Measurements from ENCODE around the gene CDCA7L.
A peak's percentile ranks its signal among the peaks of the same experiment; 100 is the strongest.

Gene CDCA7L, protein sequence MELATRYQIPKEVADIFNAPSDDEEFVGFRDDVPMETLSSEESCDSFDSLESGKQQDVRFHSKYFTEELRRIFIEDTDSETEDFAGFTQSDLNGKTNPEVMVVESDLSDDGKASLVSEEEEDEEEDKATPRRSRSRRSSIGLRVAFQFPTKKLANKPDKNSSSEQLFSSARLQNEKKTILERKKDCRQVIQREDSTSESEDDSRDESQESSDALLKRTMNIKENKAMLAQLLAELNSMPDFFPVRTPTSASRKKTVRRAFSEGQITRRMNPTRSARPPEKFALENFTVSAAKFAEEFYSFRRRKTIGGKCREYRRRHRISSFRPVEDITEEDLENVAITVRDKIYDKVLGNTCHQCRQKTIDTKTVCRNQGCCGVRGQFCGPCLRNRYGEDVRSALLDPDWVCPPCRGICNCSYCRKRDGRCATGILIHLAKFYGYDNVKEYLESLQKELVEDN

GRCh38 chr7:21945454-21946221 is at the start of gene CDCA7L:
CDCA7L (minus strand) TSS chr7:21945899; CDS start chr7:21945804, 95 bp downstream.
- peak within 1 kb of the TSS; percentile 72 for H3K4me3 ChIP-seq (ENCODE audit: low read depth, low read length)
- TF ChIP-seq, protein P1, sequence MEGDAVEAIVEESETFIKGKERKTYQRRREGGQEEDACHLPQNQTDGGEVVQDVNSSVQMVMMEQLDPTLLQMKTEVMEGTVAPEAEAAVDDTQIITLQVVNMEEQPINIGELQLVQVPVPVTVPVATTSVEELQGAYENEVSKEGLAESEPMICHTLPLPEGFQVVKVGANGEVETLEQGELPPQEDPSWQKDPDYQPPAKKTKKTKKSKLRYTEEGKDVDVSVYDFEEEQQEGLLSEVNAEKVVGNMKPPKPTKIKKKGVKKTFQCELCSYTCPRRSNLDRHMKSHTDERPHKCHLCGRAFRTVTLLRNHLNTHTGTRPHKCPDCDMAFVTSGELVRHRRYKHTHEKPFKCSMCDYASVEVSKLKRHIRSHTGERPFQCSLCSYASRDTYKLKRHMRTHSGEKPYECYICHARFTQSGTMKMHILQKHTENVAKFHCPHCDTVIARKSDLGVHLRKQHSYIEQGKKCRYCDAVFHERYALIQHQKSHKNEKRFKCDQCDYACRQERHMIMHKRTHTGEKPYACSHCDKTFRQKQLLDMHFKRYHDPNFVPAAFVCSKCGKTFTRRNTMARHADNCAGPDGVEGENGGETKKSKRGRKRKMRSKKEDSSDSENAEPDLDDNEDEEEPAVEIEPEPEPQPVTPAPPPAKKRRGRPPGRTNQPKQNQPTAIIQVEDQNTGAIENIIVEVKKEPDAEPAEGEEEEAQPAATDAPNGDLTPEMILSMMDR (IDR thresholded peaks at IDR 0.05; ENCODE audit: low read depth, low read length), result no peak

GRCh38 chr7:21986096-21986495 is 40.4 kb upstream of the CDCA7L start:
- no peak overlapping the region for H3K4me3 ChIP-seq (ENCODE audit: low read depth, low read length)
- TF ChIP-seq, protein P1 (IDR thresholded peaks at IDR 0.05; ENCODE audit: low read depth, low read length), result no peak

GRCh38 chr7:21984042-21984441 is 38.3 kb upstream of the CDCA7L start:
- TF ChIP-seq, protein P1 (IDR thresholded peaks at IDR 0.05; ENCODE audit: low read depth, low read length), result no peak
- H3K4me3 ChIP-seq (ENCODE audit: low read depth, low read length), result no peak overlapping the region

DNA sequence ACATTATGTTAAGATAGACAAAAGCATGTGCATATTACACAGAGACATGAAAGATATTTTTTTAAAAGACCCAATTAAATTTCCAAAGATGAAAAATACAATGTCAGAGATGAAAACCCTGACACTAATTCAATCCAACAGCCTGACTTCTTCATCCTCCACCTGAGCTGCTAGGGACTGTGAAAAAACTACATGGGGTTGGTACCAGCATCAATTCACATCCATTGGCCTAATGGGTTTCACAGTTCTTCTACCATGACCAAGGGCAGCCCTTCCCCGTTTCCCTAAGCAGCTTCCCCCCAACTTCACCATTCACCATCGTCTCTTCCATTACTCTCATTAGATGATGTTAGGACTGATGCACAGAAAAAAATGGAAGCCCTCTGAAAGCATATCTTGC is 37.4 kb upstream of the CDCA7L start:
- TF ChIP-seq, protein P1 (IDR thresholded peaks at IDR 0.05; ENCODE audit: low read depth, low read length), result no peak
- H3K4me3 ChIP-seq (ENCODE audit: low read depth, low read length), result no peak overlapping the region

DNA sequence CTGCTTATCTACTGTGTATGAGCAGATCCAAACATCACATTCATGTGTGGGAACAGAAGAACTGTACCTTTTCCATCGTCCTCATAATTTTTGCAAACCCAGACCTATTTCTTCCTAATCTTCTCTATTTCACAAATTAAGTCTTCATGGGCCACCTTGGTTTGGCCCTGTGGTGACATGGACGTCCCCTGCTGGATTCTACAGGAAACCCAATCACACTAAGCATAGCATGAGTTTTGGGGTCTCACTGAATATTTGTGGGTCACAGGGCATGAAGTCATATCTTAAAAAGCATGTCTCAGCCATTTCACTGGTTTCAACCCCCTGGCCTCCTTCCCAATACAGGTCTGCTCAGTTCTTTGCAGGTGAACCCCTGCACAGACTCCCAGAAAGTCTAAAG is 35.8 kb upstream of the CDCA7L start:
- TF ChIP-seq, protein P1 (IDR thresholded peaks at IDR 0.05; ENCODE audit: low read depth, low read length), result no peak
- no peak overlapping the region for H3K4me3 ChIP-seq (ENCODE audit: low read depth, low read length)

DNA sequence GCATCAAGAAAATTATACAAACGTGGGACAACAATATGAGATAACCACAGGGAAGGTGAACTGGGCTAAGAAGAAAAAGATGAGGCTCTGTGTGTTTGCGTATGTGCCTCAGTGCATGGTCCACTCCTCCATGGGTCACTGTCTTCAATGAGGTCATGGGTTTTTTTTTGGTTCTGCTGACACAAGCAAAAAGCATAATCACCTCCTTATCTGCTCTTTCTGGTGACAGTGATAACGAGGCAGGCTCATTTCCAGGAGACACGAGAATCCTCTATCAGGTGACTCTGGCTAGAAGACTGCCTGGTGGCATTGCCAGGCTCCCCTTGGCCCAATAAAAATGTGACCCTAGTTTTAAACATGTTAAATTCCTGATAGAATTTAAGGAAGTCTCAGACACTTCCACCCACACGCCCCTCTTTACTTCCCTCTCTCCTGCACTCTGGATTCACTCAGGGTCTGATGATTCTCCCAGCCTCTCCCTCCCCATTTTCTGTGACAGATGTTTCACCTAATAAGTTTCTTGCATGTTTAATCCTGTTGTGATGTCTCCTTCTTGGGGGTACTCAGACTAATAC is 35.3 kb upstream of the CDCA7L start:
- TF ChIP-seq, protein P1 (IDR thresholded peaks at IDR 0.05; ENCODE audit: low read depth, low read length), result no peak

More for the DNA sequence above, 35.3 kb upstream of the CDCA7L start:
- no peak overlapping the region for H3K4me3 ChIP-seq (ENCODE audit: low read depth, low read length)

Data from WI38 (cell line).